HL-60 (cell line): Measurements from ENCODE around the gene RBMXL2.

Source experiments
- GABPA ChIP-seq: IDR thresholded peaks from 2 replicates; pipeline ENCODE4 v1.6.1; 2012; ENCODE audit warnings: low read depth
- POLR2AphosphoS5 ChIP-seq: IDR thresholded peaks from 2 replicates; pipeline ENCODE4 v1.6.1; 2012; ENCODE audit warnings: low read depth
- TF ChIP-seq, protein P1 (sequence below): IDR thresholded peaks from one replicate; pipeline ENCODE4 v1.5.1; 2011; ENCODE audit warnings: low read length, control low read depth, inconsistent platforms; ENCODE audit not compliant: insufficient read depth
- TF ChIP-seq, protein P2 (sequence below): IDR thresholded peaks from 2 replicates; pipeline ENCODE4 v1.6.1; 2012; ENCODE audit warnings: low read depth; ENCODE audit not compliant: insufficient replicate concordance

DNA sequence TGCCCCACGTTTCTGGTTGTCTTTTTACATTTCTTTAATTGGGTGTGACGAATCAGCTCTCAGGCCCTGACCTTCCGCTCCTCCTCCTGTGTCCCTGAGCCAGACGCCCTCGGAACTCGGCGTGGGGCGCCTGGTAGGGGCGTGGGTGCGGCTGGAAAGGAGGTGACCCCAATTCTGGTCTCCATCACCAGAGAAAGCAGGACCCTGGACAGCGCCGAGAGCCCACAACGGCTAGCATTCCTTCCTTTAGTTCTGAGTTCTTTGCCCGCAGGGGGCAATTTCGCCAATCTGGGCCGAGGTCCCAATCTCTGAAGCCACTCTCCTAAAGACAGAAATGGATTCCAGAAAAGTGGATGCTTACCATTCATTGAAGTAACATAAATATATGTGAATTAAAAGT lies 11.7 kb upstream of the RBMXL2 start:
- TF ChIP-seq POLR2AphosphoS5 (no peak), GABPA (no peak)
- TF ChIP-seq, protein P1, sequence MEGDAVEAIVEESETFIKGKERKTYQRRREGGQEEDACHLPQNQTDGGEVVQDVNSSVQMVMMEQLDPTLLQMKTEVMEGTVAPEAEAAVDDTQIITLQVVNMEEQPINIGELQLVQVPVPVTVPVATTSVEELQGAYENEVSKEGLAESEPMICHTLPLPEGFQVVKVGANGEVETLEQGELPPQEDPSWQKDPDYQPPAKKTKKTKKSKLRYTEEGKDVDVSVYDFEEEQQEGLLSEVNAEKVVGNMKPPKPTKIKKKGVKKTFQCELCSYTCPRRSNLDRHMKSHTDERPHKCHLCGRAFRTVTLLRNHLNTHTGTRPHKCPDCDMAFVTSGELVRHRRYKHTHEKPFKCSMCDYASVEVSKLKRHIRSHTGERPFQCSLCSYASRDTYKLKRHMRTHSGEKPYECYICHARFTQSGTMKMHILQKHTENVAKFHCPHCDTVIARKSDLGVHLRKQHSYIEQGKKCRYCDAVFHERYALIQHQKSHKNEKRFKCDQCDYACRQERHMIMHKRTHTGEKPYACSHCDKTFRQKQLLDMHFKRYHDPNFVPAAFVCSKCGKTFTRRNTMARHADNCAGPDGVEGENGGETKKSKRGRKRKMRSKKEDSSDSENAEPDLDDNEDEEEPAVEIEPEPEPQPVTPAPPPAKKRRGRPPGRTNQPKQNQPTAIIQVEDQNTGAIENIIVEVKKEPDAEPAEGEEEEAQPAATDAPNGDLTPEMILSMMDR: no peak
- TF ChIP-seq, protein P2, sequence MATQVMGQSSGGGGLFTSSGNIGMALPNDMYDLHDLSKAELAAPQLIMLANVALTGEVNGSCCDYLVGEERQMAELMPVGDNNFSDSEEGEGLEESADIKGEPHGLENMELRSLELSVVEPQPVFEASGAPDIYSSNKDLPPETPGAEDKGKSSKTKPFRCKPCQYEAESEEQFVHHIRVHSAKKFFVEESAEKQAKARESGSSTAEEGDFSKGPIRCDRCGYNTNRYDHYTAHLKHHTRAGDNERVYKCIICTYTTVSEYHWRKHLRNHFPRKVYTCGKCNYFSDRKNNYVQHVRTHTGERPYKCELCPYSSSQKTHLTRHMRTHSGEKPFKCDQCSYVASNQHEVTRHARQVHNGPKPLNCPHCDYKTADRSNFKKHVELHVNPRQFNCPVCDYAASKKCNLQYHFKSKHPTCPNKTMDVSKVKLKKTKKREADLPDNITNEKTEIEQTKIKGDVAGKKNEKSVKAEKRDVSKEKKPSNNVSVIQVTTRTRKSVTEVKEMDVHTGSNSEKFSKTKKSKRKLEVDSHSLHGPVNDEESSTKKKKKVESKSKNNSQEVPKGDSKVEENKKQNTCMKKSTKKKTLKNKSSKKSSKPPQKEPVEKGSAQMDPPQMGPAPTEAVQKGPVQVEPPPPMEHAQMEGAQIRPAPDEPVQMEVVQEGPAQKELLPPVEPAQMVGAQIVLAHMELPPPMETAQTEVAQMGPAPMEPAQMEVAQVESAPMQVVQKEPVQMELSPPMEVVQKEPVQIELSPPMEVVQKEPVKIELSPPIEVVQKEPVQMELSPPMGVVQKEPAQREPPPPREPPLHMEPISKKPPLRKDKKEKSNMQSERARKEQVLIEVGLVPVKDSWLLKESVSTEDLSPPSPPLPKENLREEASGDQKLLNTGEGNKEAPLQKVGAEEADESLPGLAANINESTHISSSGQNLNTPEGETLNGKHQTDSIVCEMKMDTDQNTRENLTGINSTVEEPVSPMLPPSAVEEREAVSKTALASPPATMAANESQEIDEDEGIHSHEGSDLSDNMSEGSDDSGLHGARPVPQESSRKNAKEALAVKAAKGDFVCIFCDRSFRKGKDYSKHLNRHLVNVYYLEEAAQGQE: peak; percentile 94
